Adrenal gland (tissue), 12 donors: ENCODE measurements around the gene MAP1B. TPM values are rescaled to one million over a fixed set of nuclear protein-coding genes. Genes with fewer than 3 reads are reported as not detected.

ENCODE experiments used
- DNase-seq, 7 donors: peaks; one replicate each; pipeline ENCODE4 v3.0.0-alpha.2; 2019 to 2020
- H3K27ac ChIP-seq, 5 donors: fragments of 200-600 bp; sonication (generic) in 4 of 5; 1 replicate in 3 of 5; 2 replicates in 2 of 5; pipeline versions ENCODE4 v1.5.1 to v1.8.0; 2016 to 2020; ENCODE audit warnings: mild to moderate bottlenecking in 1 of 5
- H3K27me3 ChIP-seq: fragments of 200-600 bp; 2 replicates; pipeline ENCODE4 v1.8.0; 2021
- H3K36me3 ChIP-seq, 2 donors: fragments of 200-600 bp; replicated peaks in 1 of 2; 1 replicate in 1 of 2; 2 replicates in 1 of 2; pipeline versions ENCODE4 v1.5.1 to v1.8.0; 2018 to 2022
- H3K4me1 ChIP-seq, 2 donors: fragments of 200-600 bp; replicated peaks in 1 of 2; 1 replicate in 1 of 2; 2 replicates in 1 of 2; pipeline versions ENCODE4 v1.5.1 to v1.8.0; 2018 to 2021
- H3K4me3 ChIP-seq, 4 donors: fragments of 200-600 bp; sonication (generic) in 3 of 4; one replicate each; pipeline ENCODE4 v1.5.1; 2016 to 2018
- H3K9me3 ChIP-seq, 3 donors: fragments of 200-600 bp; sonication (generic) in 1 of 3; replicated peaks in 1 of 3; 1 replicate in 2 of 3; 2 replicates in 1 of 3; pipeline versions ENCODE4 v1.5.1 to v1.8.0; 2016 to 2021
- POLR2A ChIP-seq, 2 donors: fragments of 450-650 bp; IDR thresholded peaks; one replicate each; pipeline ENCODE4 v1.6.1; 2017; ENCODE audit warnings: antibody characterized with exemption in 2 of 2, mild to moderate bottlenecking in 2 of 2, moderate library complexity in 1 of 2
- WGBS, 4 donors: extraction: QIAGEN DNeasy Blood & Tissue Kit in 2 of 4; methylation state at CpG; one replicate each; pipeline versions ENCODE4 v1.1.5 to v1.1.7; 2013 to 2017; 5-methylcytosine and 5-hydroxymethylcytosine counted together
- intact Hi-C, 2 donors: fragments of 100-400 bp; cut with DNase I; formaldehyde crosslinking; loops; one replicate each; pipeline versions ENCODE4 v1.14.1 to v1.15.0; 2022 to 2023
- polyA plus RNA-seq, 3 donors: library from polyadenylated mRNA; stranded (reverse); fragments of 200-250 nt in 2 of 3; fragments of 350-450 nt in 1 of 3; fragmentation: Illumina TruSeq in 1 of 3; extraction: RNeasy Lipid Tissue Mini Kit (QIAGEN cat#74804) in 1 of 3; gene quantifications; one replicate each; pipeline ENCODE4 v1.2.3, GENCODE V29; 2013 to 2014
- total RNA-seq, 9 donors: library from RNA; depleted of rRNA in 4 of 9; stranded (reverse); fragments of >200 nt in 4 of 9; fragments of 120-200 nt in 1 of 9; fragmentation: NEBNext Ultra II Directional in 1 of 9; extraction: Animal tissue kit (Norgen Biotek cat#: 25700) in 1 of 9; gene quantifications; one replicate each; pipeline versions ENCODE4 v1.1.0 to v1.2.4, GENCODE V29; 2013 to 2023
- TF ChIP-seq, protein P1 (sequence below), 6 experiments: fragments of 450-650 bp in 4 of 6; fragments of 200-600 bp in 2 of 6; sonication (generic) in 1 of 6; IDR thresholded peaks; 1 replicate in 5 of 6; 2 replicates in 1 of 6; pipeline versions ENCODE4 v1.5.1 to v1.8.0; 2016 to 2021; ENCODE audit warnings: antibody characterized with exemption in 6 of 6, mild to moderate bottlenecking in 2 of 6, moderate library complexity in 1 of 6
- donor health status: healthy with polysubstance abuse.
- donor health status: Bipolar disorder and iron deficiency.
- donor health status: DM: yes; HTN: yes; CAD: no.
- donor health status: DM: no; HTN: no; CAD: no.
- donor health status: DM: no; HTN: no; CAD: no.
- donor health status: DM: yes; HTN: yes; CAD: no.

MAP1B gene
- total and polyA plus RNA-seq, 12 donors = 11.5 to 258 (median 67.5) TPM

DNA sequence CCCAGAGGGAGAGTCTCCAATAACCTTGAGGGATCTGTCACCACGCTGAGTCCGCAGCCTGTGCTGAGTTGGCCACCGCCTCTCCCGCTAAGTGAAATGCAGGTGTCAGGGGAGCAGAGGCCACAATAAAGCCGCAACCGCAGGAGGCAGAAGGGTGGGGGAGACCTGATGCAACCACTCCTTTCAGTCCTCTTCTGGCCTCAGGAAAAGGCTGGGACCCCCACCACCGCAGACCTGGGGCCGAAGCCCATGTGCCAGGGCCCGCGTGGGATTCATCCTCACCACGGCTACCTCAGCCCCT lies 576 bp downstream of the MAP1B start:
- 0 to 2% (median 1%) methylated on average over 10 to 11 of the region's 11 CpGs for WGBS, 4 donors
- Histone ChIP-seq H3K36me3 (no peaks in the 10 kb centered on the region), H3K27ac (peak overlapping the region in 4 of 5 donors; percentile 29 to 87 (median 54)), H3K4me1 (peaks cover 0 to 18% of the 10 kb centered on the region in 2 donors), H3K27me3 (no peaks in the 10 kb centered on the region), H3K9me3 (no peaks in the 10 kb centered on the region), H3K4me3 (peak overlapping the region in 3 of 4 donors; percentile 6 to 79 (median 27))
- intact Hi-C loops = no loop called here
- peak in 1 of 7 donors; percentile 22 for DNase-seq
- TF ChIP-seq POLR2A (IDR thresholded peaks at IDR 0.05) = no peak
- TF ChIP-seq, protein P1, sequence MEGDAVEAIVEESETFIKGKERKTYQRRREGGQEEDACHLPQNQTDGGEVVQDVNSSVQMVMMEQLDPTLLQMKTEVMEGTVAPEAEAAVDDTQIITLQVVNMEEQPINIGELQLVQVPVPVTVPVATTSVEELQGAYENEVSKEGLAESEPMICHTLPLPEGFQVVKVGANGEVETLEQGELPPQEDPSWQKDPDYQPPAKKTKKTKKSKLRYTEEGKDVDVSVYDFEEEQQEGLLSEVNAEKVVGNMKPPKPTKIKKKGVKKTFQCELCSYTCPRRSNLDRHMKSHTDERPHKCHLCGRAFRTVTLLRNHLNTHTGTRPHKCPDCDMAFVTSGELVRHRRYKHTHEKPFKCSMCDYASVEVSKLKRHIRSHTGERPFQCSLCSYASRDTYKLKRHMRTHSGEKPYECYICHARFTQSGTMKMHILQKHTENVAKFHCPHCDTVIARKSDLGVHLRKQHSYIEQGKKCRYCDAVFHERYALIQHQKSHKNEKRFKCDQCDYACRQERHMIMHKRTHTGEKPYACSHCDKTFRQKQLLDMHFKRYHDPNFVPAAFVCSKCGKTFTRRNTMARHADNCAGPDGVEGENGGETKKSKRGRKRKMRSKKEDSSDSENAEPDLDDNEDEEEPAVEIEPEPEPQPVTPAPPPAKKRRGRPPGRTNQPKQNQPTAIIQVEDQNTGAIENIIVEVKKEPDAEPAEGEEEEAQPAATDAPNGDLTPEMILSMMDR (IDR thresholded peaks at IDR 0.05) = no peak

- H3K36me3 ChIP-seq = no peaks in the 10 kb centered on the region
- TF ChIP-seq, protein P1 (IDR thresholded peaks at IDR 0.05) = no peak
- peak; percentile 23 to 34 for TF ChIP-seq POLR2A (IDR thresholded peaks at IDR 0.05)
- H3K27ac ChIP-seq = peak overlapping the region in 4 of 5 donors; percentile 29 to 87 (median 60)
- no peaks in the 10 kb centered on the region for H3K27me3 ChIP-seq
- intact Hi-C loops = no loop called here
- DNase-seq = peak; percentile 60 to 90 (median 65)
- H3K4me1 ChIP-seq = peaks cover 0 to 21% of the 10 kb centered on the region in 2 donors
- WGBS, 4 donors = 1% methylated on average over 35 to 72 of the region's 72 CpGs
- H3K4me3 ChIP-seq = peak overlapping the region; percentile 6 to 79 (median 30)
- H3K9me3 ChIP-seq = no peaks in the 10 kb centered on the region
These were observed 1.2 kb downstream of the MAP1B start for GRCh38 chr5:72108202-72109061.

DNA sequence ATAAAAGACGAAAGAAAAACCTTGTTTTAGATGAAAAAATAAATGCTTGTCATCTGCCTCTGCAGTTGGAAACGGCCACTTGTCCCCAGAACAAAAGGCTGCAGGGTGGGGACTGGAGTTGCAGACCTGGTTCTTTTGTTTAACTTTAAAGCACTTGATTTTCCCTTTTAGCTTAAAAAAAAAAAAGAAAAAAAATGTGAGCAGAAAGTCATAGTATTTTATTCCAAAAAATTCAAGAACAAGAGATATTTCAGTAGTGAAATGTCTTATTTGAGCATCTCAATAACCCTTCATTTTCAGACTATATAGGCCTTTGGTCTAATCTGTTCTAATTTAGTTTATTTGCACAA lies 1.8 kb downstream of the MAP1B start:
- Histone ChIP-seq H3K4me1 (peaks cover 0 to 21% of the 10 kb centered on the region in 2 donors), H3K9me3 (no peaks in the 10 kb centered on the region), H3K36me3 (no peaks in the 10 kb centered on the region), H3K27me3 (no peaks in the 10 kb centered on the region), H3K27ac (peak overlapping the region in 3 of 5 donors; percentile 29 to 87 (median 79)), H3K4me3 (peak overlapping the region in 3 of 4 donors; percentile 27 to 79 (median 33))
- no peak for TF ChIP-seq POLR2A (IDR thresholded peaks at IDR 0.05)
- TF ChIP-seq, protein P1 (IDR thresholded peaks at IDR 0.05) = no peak
- DNase-seq = no peak
- 0 to 2% (median 1%) methylated on average over 2 of the region's 2 CpGs for WGBS, 4 donors
- intact Hi-C loops = no loop called here

DNA sequence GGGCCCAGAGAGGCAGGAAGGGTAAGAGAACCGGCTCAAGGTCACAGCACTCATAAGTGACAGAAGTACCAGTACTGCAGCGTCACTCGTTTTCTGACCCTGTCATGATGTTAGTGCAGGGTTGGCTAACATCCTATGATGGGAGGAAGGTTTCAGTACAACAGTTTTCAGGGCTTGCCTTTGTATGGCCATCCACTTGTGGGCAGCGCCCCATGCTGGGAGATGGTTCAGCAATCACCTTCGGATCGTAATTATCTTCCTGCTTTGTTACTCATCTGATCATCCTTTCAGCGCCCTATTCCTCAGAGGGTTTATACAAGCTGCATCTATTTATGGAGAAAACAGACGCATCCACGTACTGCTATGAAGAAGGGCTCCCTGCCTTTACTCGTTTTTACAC lies 2.4 kb downstream of the MAP1B start:
- Histone ChIP-seq H3K4me3 (peak overlapping the region in 1 of 4 donors; percentile 79), H3K4me1 (peaks cover 0 to 21% of the 10 kb centered on the region in 2 donors), H3K27ac (peak overlapping the region in 1 of 5 donors; percentile 79), H3K9me3 (no peaks in the 10 kb centered on the region), H3K27me3 (no peaks in the 10 kb centered on the region), H3K36me3 (no peaks in the 10 kb centered on the region)
- peak in 2 of 7 donors; percentile 28 to 73 for DNase-seq
- 63 to 70% (median 69%) methylated on average over 10 of the region's 10 CpGs for WGBS, 4 donors
- TF ChIP-seq, protein P1 (IDR thresholded peaks at IDR 0.05) = no peak
- no peak for TF ChIP-seq POLR2A (IDR thresholded peaks at IDR 0.05)
- intact Hi-C loops = no loop called here
